Caco-2 (cell line): Measurements from ENCODE around the gene SCG5. TPM values are rescaled to one million over a fixed set of nuclear protein-coding genes. Genes with fewer than 3 reads are reported as not detected.

Experiments used
- BruUV-seq: library from RNA; stranded (reverse); fragments of 400-500 nt; replicated peaks from 2 replicates; lab custom pipeline; 2021; lab: Mats Ljungman, UMichigan
- CTCF ChIA-PET: fragments of 300-600 bp; sonication (Branson Sonifier 250); formaldehyde crosslinking; loops from one replicate; lab custom pipeline; 2022; ENCODE audit warnings: antibody characterized with exemption; lab: Charles Lee
- POLR2A ChIA-PET: fragments of 300-600 bp; sonication (Branson Sonifier 250); formaldehyde crosslinking; loops from one replicate; lab custom pipeline; 2022; ENCODE audit warnings: antibody characterized with exemption; lab: Charles Lee
- DNase-seq, 2 experiments: peaks; one replicate each; pipeline versions ENCODE4 v3.0.0 to v3.0.0-alpha.2; 2020 to 2022
- H3K27me3 ChIP-seq: replicated peaks from 2 replicates; pipeline ENCODE4 v1.6.0; 2011; ENCODE audit warnings: low read length; ENCODE audit not compliant: control insufficient read depth, insufficient read depth
- H3K36me3 ChIP-seq: 2 replicates; pipeline ENCODE4 v1.5.1; 2011; ENCODE audit warnings: low read length; ENCODE audit not compliant: control insufficient read depth, insufficient read depth
- H3K4me1 ChIP-seq: fragments of 250-450 bp; sonication (Bioruptor Pico); 2 replicates; pipeline ENCODE4 v1.5.1; 2020; ENCODE audit warnings: mild to moderate bottlenecking
- H3K4me3 ChIP-seq: 2 replicates; pipeline ENCODE4 v1.5.1; 2011; ENCODE audit warnings: low read depth, mild to moderate bottlenecking, control low read depth, low read length
- H3K9me3 ChIP-seq: fragments of 250-450 bp; sonication (Bioruptor Pico); 2 replicates; pipeline ENCODE4 v1.5.1; 2020; ENCODE audit warnings: mild to moderate bottlenecking, moderate library complexity
- H3K27ac Mint-ChIP-seq: one replicate; pipeline ENCODE4 v1.8.0; 2022; ENCODE audit warnings: mixed read lengths; ENCODE audit not compliant: unreplicated experiment
- H3K27me3 Mint-ChIP-seq: one replicate; pipeline ENCODE4 v1.8.0; 2022; ENCODE audit warnings: mixed read lengths; ENCODE audit not compliant: insufficient read depth, unreplicated experiment
- H3K36me3 Mint-ChIP-seq: one replicate; pipeline ENCODE4 v1.8.0; 2022; ENCODE audit warnings: mild to moderate bottlenecking, mixed read lengths; ENCODE audit not compliant: insufficient read depth, unreplicated experiment
- H3K4me1 Mint-ChIP-seq: one replicate; pipeline ENCODE4 v1.8.0; 2022; ENCODE audit warnings: low read depth, mixed read lengths; ENCODE audit not compliant: unreplicated experiment
- H3K4me3 Mint-ChIP-seq: one replicate; pipeline ENCODE4 v1.8.0; 2022; ENCODE audit warnings: mild to moderate bottlenecking, moderate library complexity, mixed read lengths; ENCODE audit not compliant: unreplicated experiment
- H3K9me3 Mint-ChIP-seq: one replicate; pipeline ENCODE4 v1.8.0; 2022; ENCODE audit warnings: mixed read lengths; ENCODE audit not compliant: unreplicated experiment
- CTCF ChIP-seq, 2 experiments: fragments of 200-600 bp in 1 of 2; IDR thresholded peaks; 1 replicate in 1 of 2; 2 replicates in 1 of 2; pipeline versions ENCODE4 v1.5.1 to v1.8.0; 2011 to 2022; ENCODE audit warnings: antibody characterized with exemption in 1 of 2, control low read depth in 1 of 2, inconsistent platforms in 1 of 2, low read depth in 1 of 2, low read length in 1 of 2, mild to moderate bottlenecking in 1 of 2, moderate library complexity in 1 of 2; ENCODE audit not compliant: insufficient read depth in 1 of 2, severe bottlenecking in 1 of 2, unreplicated experiment in 1 of 2
- intact Hi-C: fragments of 100-400 bp; cut with micrococcal nuclease; formaldehyde crosslinking; loops from one replicate; pipeline ENCODE4 v1.10.0; 2022; ENCODE audit not compliant: unreplicated experiment
- total RNA-seq: library from RNA; stranded (reverse); gene quantifications from 2 replicates; pipeline ENCODE4 v1.2.3, GENCODE V29; 2022

Gene SCG5
- total RNA-seq, 1 experiment from 2014 or later, result 1.5 TPM

- TF ChIP-seq CTCF (IDR thresholded peaks at IDR 0.05; ENCODE audit: insufficient read depth in 1 of 2, low read depth in 1 of 2, low read length in 1 of 2, severe bottlenecking in 1 of 2, unreplicated experiment in 1 of 2), result peak; percentile 75 to 89
- H3K27ac Mint-ChIP-seq, result no peak overlapping the region
- no peaks in the 10 kb centered on the region; the same call in 1 of the 2 replicates for H3K36me3 ChIP-seq
- H3K9me3 Mint-ChIP-seq, result no peaks in the 10 kb centered on the region
- intact Hi-C loops, result no loop called here
- H3K4me3 Mint-ChIP-seq, result no peak overlapping the region
- DNase-seq, result peak; percentile 58 to 72
- peaks cover 6% of the 10 kb centered on the region for H3K36me3 Mint-ChIP-seq
- no peaks in the 10 kb centered on the region for H3K9me3 ChIP-seq
- no peaks in the 10 kb centered on the region for H3K27me3 Mint-ChIP-seq
- no peaks in the 10 kb centered on the region for H3K4me1 Mint-ChIP-seq
- POLR2A ChIA-PET, result no interaction called here
- H3K4me1 ChIP-seq, result no peaks in the 10 kb centered on the region
- no peak overlapping the region for H3K4me3 ChIP-seq
- CTCF ChIA-PET, result interaction anchor here (0.6 to 1.6 kb wide), 3 partner anchors 9 to 343 kb away, joined by 3 to 5 read pairs (median 4); no protein-coding TSS in a partner anchor
- no peaks in the 10 kb centered on the region for H3K27me3 ChIP-seq
- BruUV-seq, result no TSS peak
These were observed 9.8 kb downstream of the SCG5 start for GRCh38 chr15:32651229-32651837.

GRCh38 chr15:32652178-32652577, 10.7 kb downstream of the SCG5 start:
- Histone ChIP-seq H3K36me3 (no peaks in the 10 kb centered on the region; the same call in 1 of the 2 replicates), H3K9me3 (no peaks in the 10 kb centered on the region), H3K27me3 (no peaks in the 10 kb centered on the region), H3K4me1 (no peaks in the 10 kb centered on the region), H3K4me3 (no peak overlapping the region)
- Mint-ChIP-seq H3K27ac (no peak overlapping the region), H3K9me3 (no peaks in the 10 kb centered on the region), H3K36me3 (peaks cover 6% of the 10 kb centered on the region), H3K27me3 (no peaks in the 10 kb centered on the region), H3K4me1 (no peaks in the 10 kb centered on the region), H3K4me3 (no peak overlapping the region)
- DNase-seq, result no peak
- POLR2A ChIA-PET, result no interaction called here
- intact Hi-C loops, result no loop called here
- no peak for TF ChIP-seq CTCF (IDR thresholded peaks at IDR 0.05; ENCODE audit: insufficient read depth in 1 of 2, low read depth in 1 of 2, low read length in 1 of 2, severe bottlenecking in 1 of 2, unreplicated experiment in 1 of 2)
- no TSS peak for BruUV-seq
- CTCF ChIA-PET, result no interaction called here

- no peaks in the 10 kb centered on the region for H3K36me3 ChIP-seq
- no peaks in the 10 kb centered on the region for H3K4me1 Mint-ChIP-seq
- POLR2A ChIA-PET, result no interaction called here
- H3K27me3 ChIP-seq, result no peaks in the 10 kb centered on the region
- no peaks in the 10 kb centered on the region for H3K36me3 Mint-ChIP-seq
- no peaks in the 10 kb centered on the region for H3K27me3 Mint-ChIP-seq
- no peaks in the 10 kb centered on the region for H3K9me3 ChIP-seq
- no peak overlapping the region for H3K27ac Mint-ChIP-seq
- TF ChIP-seq CTCF (IDR thresholded peaks at IDR 0.05; ENCODE audit: insufficient read depth in 1 of 2, low read depth in 1 of 2, low read length in 1 of 2, severe bottlenecking in 1 of 2, unreplicated experiment in 1 of 2), result no peak
- CTCF ChIA-PET, result no interaction called here
- H3K9me3 Mint-ChIP-seq, result no peaks in the 10 kb centered on the region
- no TSS peak for BruUV-seq
- intact Hi-C loops, result no loop called here
- no peak overlapping the region for H3K4me3 ChIP-seq
- H3K4me1 ChIP-seq, result no peaks in the 10 kb centered on the region
- no peak overlapping the region for H3K4me3 Mint-ChIP-seq
- DNase-seq, result no peak
These were observed 14.6 kb downstream of the SCG5 start for GRCh38 chr15:32656091-32656490.
